H1 (cell line): ENCODE measurements around the gene CST8. TPM values are rescaled to one million over a fixed set of nuclear protein-coding genes. Genes with fewer than 3 reads are reported as not detected.
"Not testable (repeated sequence)": the region's sequence is repeated elsewhere in the genome, so short reads cannot be mapped to it uniquely, and the experiment has no call there.

Source experiments
- CTCF ChIA-PET: fragments of 300-600 bp; sonication (Branson Sonifier 250); formaldehyde crosslinking; loops from one replicate; lab custom pipeline; 2021; ENCODE audit not compliant: partially characterized antibody; lab: Charles Lee
- POLR2A ChIA-PET: fragments of 300-600 bp; sonication (Branson Sonifier 250); formaldehyde crosslinking; loops from one replicate; lab custom pipeline; 2021; ENCODE audit warnings: inconsistent platforms; ENCODE audit not compliant: partially characterized antibody; lab: Charles Lee
- DNase-seq, 2 experiments: peaks; one replicate each; pipeline versions ENCODE4 v3.0.0 to v3.0.0-alpha.2; 2010 to 2022; ENCODE audit warnings: low spot score in 2 of 2, low read depth in 1 of 2, mixed read lengths in 1 of 2
- FAIRE-seq: peaks from 2 replicates; lab custom pipeline; 2011; peaks lifted over from hg19 to GRCh38; lab: Jason Lieb, UNC
- H2AFZ ChIP-seq: 2 replicates; pipeline ENCODE4 v1.8.1; 2012; ENCODE audit warnings: low read length, inconsistent platforms
- H2AK5ac ChIP-seq: 2 replicates; pipeline ENCODE4 v1.6.1; 2013; ENCODE audit warnings: low read depth, low read length
- H2BK120ac ChIP-seq: replicated peaks from 2 replicates; pipeline ENCODE3; 2013; ENCODE audit warnings: low read depth, low read length, inconsistent platforms
- H2BK12ac ChIP-seq: 2 replicates; pipeline ENCODE4 v1.6.1; 2013; ENCODE audit warnings: low read depth, low read length
- H2BK15ac ChIP-seq: 2 replicates; pipeline ENCODE4 v1.6.1; 2013; ENCODE audit warnings: low read length
- H2BK20ac ChIP-seq: 2 replicates; pipeline ENCODE4 v1.6.1; 2013; ENCODE audit warnings: low read length
- H2BK5ac ChIP-seq: 2 replicates; pipeline ENCODE4 v1.6.1; 2013; ENCODE audit warnings: low read depth, low read length
- H3K14ac ChIP-seq: 2 replicates; pipeline ENCODE4 v1.6.1; 2013; ENCODE audit warnings: inconsistent platforms; ENCODE audit not compliant: insufficient read length
- H3K18ac ChIP-seq: 2 replicates; pipeline ENCODE4 v1.6.1; 2013; ENCODE audit warnings: low read length; ENCODE audit errors: extremely low read depth
- H3K23ac ChIP-seq: 2 replicates; pipeline ENCODE4 v1.6.1; 2013; ENCODE audit warnings: inconsistent platforms; ENCODE audit not compliant: insufficient read length
- H3K23me2 ChIP-seq: 2 replicates; pipeline ENCODE4 v1.6.1; 2013; ENCODE audit warnings: low read depth, low read length
- H3K27ac ChIP-seq: 2 replicates; pipeline ENCODE4 v1.6.1; 2011; ENCODE audit warnings: low read depth, low read length, inconsistent platforms
- H3K27me3 ChIP-seq, 4 experiments: replicated peaks in 1 of 4; 1 replicate in 1 of 4; 2 replicates in 3 of 4; pipeline versions ENCODE4 v1.6.1 to v1.8.1; 2011 to 2013; ENCODE audit warnings: low read length in 3 of 4, mild to moderate bottlenecking in 3 of 4, inconsistent platforms in 2 of 4, mixed read lengths in 2 of 4, moderate library complexity in 1 of 4; ENCODE audit not compliant: control insufficient read depth in 3 of 4, insufficient read depth in 3 of 4; ENCODE audit errors: extremely low read depth in 1 of 4
- H3K36me3 ChIP-seq, 4 experiments: 2 replicates each; pipeline versions ENCODE4 v1.6.1 to v1.8.1; 2011 to 2013; ENCODE audit warnings: mild to moderate bottlenecking in 4 of 4, low read length in 3 of 4, moderate library complexity in 2 of 4, control low read depth in 1 of 4, inconsistent platforms in 1 of 4; ENCODE audit not compliant: insufficient read depth in 4 of 4, control insufficient read depth in 2 of 4
- H3K4ac ChIP-seq: replicated peaks from 2 replicates; pipeline ENCODE3; 2013; ENCODE audit warnings: low read length, low read depth, mixed read lengths, inconsistent platforms; ENCODE audit not compliant: insufficient read length
- H3K4me1 ChIP-seq, 4 experiments: replicated peaks in 1 of 4; 1 replicate in 1 of 4; 2 replicates in 3 of 4; pipeline versions ENCODE4 v1.6.1 to v1.8.1; 2011 to 2013; ENCODE audit warnings: low read length in 3 of 4, inconsistent platforms in 2 of 4, mixed read lengths in 1 of 4; ENCODE audit not compliant: insufficient read depth in 4 of 4, control insufficient read depth in 3 of 4
- H3K4me2 ChIP-seq, 2 experiments: 2 replicates each; pipeline versions ENCODE4 v1.6.1 to v1.8.1; 2011 to 2013; ENCODE audit warnings: low read depth in 2 of 2, low read length in 2 of 2, control low read depth in 1 of 2, inconsistent platforms in 1 of 2, mild to moderate bottlenecking in 1 of 2; ENCODE audit not compliant: insufficient read depth in 1 of 2
- H3K4me3 ChIP-seq, 4 experiments: fragments of 200-600, 300-600 bp in 1 of 4; sonication (generic), shearing (Covaris generic), sonication (Bioruptor Twin) in 1 of 4; 2 replicates each; pipeline versions ENCODE4 v1.5.1 to v1.8.1; 2011 to 2016; ENCODE audit warnings: low read length in 4 of 4, low read depth in 3 of 4, control low read depth in 2 of 4, inconsistent platforms in 2 of 4, mild to moderate bottlenecking in 2 of 4, mixed read lengths in 1 of 4, moderate library complexity in 1 of 4; ENCODE audit not compliant: insufficient read depth in 2 of 4; ENCODE audit errors: extremely low read depth in 1 of 4
- H3K56ac ChIP-seq: replicated peaks from 2 replicates; pipeline ENCODE3; 2013; ENCODE audit warnings: low read depth, mild to moderate bottlenecking, mixed read lengths, low read length, inconsistent platforms; ENCODE audit not compliant: insufficient read length
- H3K79me1 ChIP-seq: 2 replicates; pipeline ENCODE4 v1.6.1; 2013; ENCODE audit warnings: low read depth, low read length, control low read depth
- H3K79me2 ChIP-seq, 2 experiments: 2 replicates each; pipeline versions ENCODE4 v1.6.1 to v1.8.1; 2012 to 2013; ENCODE audit warnings: low read length in 2 of 2, mild to moderate bottlenecking in 2 of 2, inconsistent platforms in 1 of 2; ENCODE audit not compliant: insufficient read depth in 2 of 2, control insufficient read depth in 1 of 2
- H3K9ac ChIP-seq, 4 experiments: replicated peaks in 1 of 4; 1 replicate in 1 of 4; 2 replicates in 3 of 4; pipeline versions ENCODE4 v1.6.1 to v1.8.1; 2011 to 2013; ENCODE audit warnings: low read depth in 3 of 4, low read length in 3 of 4, control low read depth in 2 of 4, mild to moderate bottlenecking in 2 of 4, moderate library complexity in 2 of 4, inconsistent platforms in 1 of 4; ENCODE audit errors: extremely low read depth in 1 of 4
- H3K9me3 ChIP-seq, 2 experiments: 2 replicates each; pipeline versions ENCODE4 v1.6.1 to v1.8.1; 2012 to 2013; ENCODE audit warnings: mild to moderate bottlenecking in 2 of 2, moderate library complexity in 2 of 2, control low read depth in 1 of 2, inconsistent platforms in 1 of 2, low read depth in 1 of 2, low read length in 1 of 2, mixed read lengths in 1 of 2; ENCODE audit not compliant: insufficient read depth in 2 of 2
- H4K20me1 ChIP-seq, 2 experiments: replicated peaks in 1 of 2; 2 replicates each; pipeline versions ENCODE3 to v1.8.1; 2011 to 2013; ENCODE audit warnings: inconsistent platforms in 2 of 2, low read length in 2 of 2, mild to moderate bottlenecking in 1 of 2; ENCODE audit not compliant: insufficient read depth in 2 of 2, control insufficient read depth in 1 of 2
- H4K5ac ChIP-seq: 2 replicates; pipeline ENCODE4 v1.6.1; 2013; ENCODE audit warnings: low read length, low read depth, mixed read lengths, inconsistent platforms; ENCODE audit not compliant: insufficient read length
- H4K8ac ChIP-seq: 2 replicates; pipeline ENCODE4 v1.8.0; 2013; ENCODE audit warnings: mild to moderate bottlenecking, moderate library complexity, low read length, inconsistent platforms; ENCODE audit not compliant: insufficient read depth; ENCODE audit errors: extremely low read depth
- H4K91ac ChIP-seq: replicated peaks from 2 replicates; pipeline ENCODE3; 2013; ENCODE audit warnings: low read length, mixed read lengths, inconsistent platforms; ENCODE audit not compliant: insufficient read length
- CBX5 ChIP-seq: fragments of 300-800, 300-1000 bp; sonication (generic); IDR thresholded peaks from 2 replicates; pipeline ENCODE4 v1.7.1; 2016; ENCODE audit warnings: antibody characterized with exemption, low read length, low read depth
- WGBS, 2 experiments: shearing (Covaris generic) in 1 of 2; methylation state at CpG; one replicate each; pipeline versions ENCODE4 v1.1.6 to v1.1.7; 2013 to 2015; ENCODE audit warnings: low lambda C conversion rate in 2 of 2, mixed read lengths in 2 of 2, inconsistent platforms in 1 of 2, low coverage in 1 of 2, missing lambda C conversion rate in 1 of 2; ENCODE audit not compliant: insufficient replicate concordance in 2 of 2, insufficient coverage in 1 of 2, insufficient read length in 1 of 2; ENCODE audit errors: extremely low coverage in 1 of 2, missing lambda C conversion rate in 1 of 2; 5-methylcytosine and 5-hydroxymethylcytosine counted together
- polyA plus RNA-seq, 7 experiments: library from polyadenylated mRNA; depleted of rRNA in 3 of 7; stranded (reverse) in 5 of 7; unstranded in 2 of 7; fragments of >200 nt in 5 of 7; fragments of 200-250 nt in 2 of 7; gene quantifications; 1 replicate in 5 of 7; 2 replicates in 1 of 7; 4 replicates in 1 of 7; pipeline versions ENCODE4 v1.2.1 to v1.2.3, GENCODE V29; 2011 to 2013; ENCODE audit warnings: missing spikeins in 2 of 7, mixed read lengths in 2 of 7
- total RNA-seq: library from RNA; stranded (reverse); fragmentation: NEBNext Ultra II Directional; extraction: Animal tissue kit (Norgen Biotek cat#: 25700); gene quantifications from 2 replicates; pipeline ENCODE4 v1.2.1, GENCODE V29; 2021

CST8 gene
- total and polyA plus RNA-seq, 2 of the 8 experiments (the other 6 are each of a cell fraction or from before 2014, with no cell fraction given): not detected

GRCh38 chr20:23466961-23467360 is 24.0 kb upstream of the CST8 start:
- H3K18ac ChIP-seq, H2AK5ac ChIP-seq, H3K14ac ChIP-seq, H2BK20ac ChIP-seq, H2BK120ac ChIP-seq, POLR2A ChIA-PET, H4K91ac ChIP-seq, H2BK12ac ChIP-seq, H3K23ac ChIP-seq, H3K79me2 ChIP-seq, H3K9ac ChIP-seq, H3K4ac ChIP-seq, DNase-seq, H2BK15ac ChIP-seq, H3K27ac ChIP-seq, H3K79me1 ChIP-seq, H2BK5ac ChIP-seq, H3K56ac ChIP-seq, H4K20me1 ChIP-seq, FAIRE-seq, H2AFZ ChIP-seq, H3K23me2 ChIP-seq, H4K5ac ChIP-seq, H4K8ac ChIP-seq, H3K4me2 ChIP-seq, H3K4me1 ChIP-seq, H3K27me3 ChIP-seq, H3K4me3 ChIP-seq: not testable (repeated sequence)
- H3K36me3 ChIP-seq: peaks cover 0 to 10% (median 0%) of the 10 kb centered on the region in 4 experiments; a peak in 1 of 8 replicates
- 93% methylated on average over 3 of the region's 3 CpGs; no CpG with 5 or more reads in 1 of the 2 experiments for WGBS, 2 experiments
- CTCF ChIA-PET: interaction anchor here (2.6 to 3.6 kb wide), 2 partner anchors 21 to 25 kb away, joined by 11 to 15 read pairs; no protein-coding TSS in a partner anchor
- H3K9me3 ChIP-seq: peaks cover 27 to 29% of the 10 kb centered on the region in 2 experiments
- 0 out of 2 replicates have a peak, but pooled peaks have one; percentile 31 for TF ChIP-seq CBX5
